Smooth muscle cell (in vitro differentiated cells): Measurements from ENCODE around the gene CDKN2AIPNL. TPM values are rescaled to one million over a fixed set of nuclear protein-coding genes. Genes with fewer than 3 reads are reported as not detected.

ENCODE experiments used
- DNase-seq: peaks from one replicate; lab custom pipeline; 2025; ENCODE audit not compliant: unreplicated experiment; lab: John Stamatoyannopoulos, UW
- H2AFZ ChIP-seq: fragments of 200-600 bp; sonication (generic); 2 replicates; pipeline ENCODE4 v1.6.0; 2016; ENCODE audit warnings: antibody characterized with exemption, low read depth, mild to moderate bottlenecking
- H3F3A ChIP-seq: fragments of 200-600 bp; sonication (generic); 2 replicates; pipeline ENCODE4 v1.6.0; 2017; ENCODE audit warnings: antibody characterized with exemption, low read depth
- H3K27ac ChIP-seq: fragments of 200-600 bp; sonication (generic); 2 replicates; pipeline ENCODE4 v1.5.1; 2016; ENCODE audit warnings: low read depth, mild to moderate bottlenecking
- H3K27me3 ChIP-seq: fragments of 200-600 bp; sonication (generic); 2 replicates; pipeline ENCODE4 v1.6.1; 2016; ENCODE audit warnings: low read depth, mild to moderate bottlenecking
- H3K36me3 ChIP-seq: fragments of 200-600 bp; sonication (generic); 2 replicates; pipeline ENCODE4 v1.5.1; 2016; ENCODE audit warnings: low read depth
- H3K4me1 ChIP-seq: fragments of 200-600 bp; sonication (generic); 2 replicates; pipeline ENCODE4 v1.5.1; 2016; ENCODE audit warnings: low read depth
- H3K4me2 ChIP-seq: fragments of 200-600 bp; sonication (generic); 2 replicates; pipeline ENCODE4 v1.6.0; 2016; ENCODE audit warnings: mild to moderate bottlenecking
- H3K4me3 ChIP-seq: fragments of 200-600 bp; sonication (generic); 2 replicates; pipeline ENCODE4 v1.5.1; 2016; ENCODE audit warnings: mild to moderate bottlenecking
- H3K79me2 ChIP-seq: fragments of 200-600 bp; sonication (generic); 2 replicates; pipeline ENCODE4 v1.6.0; 2016; ENCODE audit warnings: low read depth, mild to moderate bottlenecking
- H3K9ac ChIP-seq: fragments of 200-600 bp; sonication (generic); 2 replicates; pipeline ENCODE4 v1.6.0; 2016; ENCODE audit warnings: low read depth
- H3K9me3 ChIP-seq: fragments of 200-600 bp; sonication (generic); replicated peaks from 2 replicates; pipeline ENCODE4 v1.5.1; 2016; ENCODE audit warnings: low read depth
- H4K20me1 ChIP-seq: fragments of 200-600 bp; sonication (generic); 2 replicates; pipeline ENCODE4 v1.6.0; 2016; ENCODE audit warnings: low read depth
- CTCF ChIP-seq: fragments of 200-600 bp; sonication (generic); IDR thresholded peaks from 2 replicates; pipeline ENCODE4 v1.5.1; 2017; ENCODE audit warnings: borderline replicate concordance, mild to moderate bottlenecking, antibody characterized with exemption; ENCODE audit not compliant: insufficient read depth, poor library complexity, severe bottlenecking
- WGBS: methylation state at CpG from one replicate; pipeline ENCODE4 v1.1.7; 2016; ENCODE audit warnings: low lambda C conversion rate; 5-methylcytosine and 5-hydroxymethylcytosine counted together
- polyA plus RNA-seq: library from polyadenylated mRNA; unstranded; fragments of >200 nt; fragmentation: Nextera tagmentation; extraction: Ambion mirVana; gene quantifications from 2 replicates; pipeline ENCODE4 v1.2.1, GENCODE V29; 2016
- total RNA-seq: library from RNA; depleted of rRNA; stranded (reverse); fragments of >200 nt; gene quantifications from 2 replicates; pipeline ENCODE4 v1.2.3, GENCODE V29; 2014

The CDKN2AIPNL gene
- total and polyA plus RNA-seq, 2 experiments from 2014 or later, result 9.9 to 27.7 TPM

- Histone ChIP-seq H3K9ac (no peak overlapping the region), H3K4me1 (no peaks in the 10 kb centered on the region), H2AFZ (no peak overlapping the region), H3K4me3 (no peak overlapping the region), H3K4me2 (no peak overlapping the region), H3K27ac (no peak overlapping the region), H3K36me3 (peaks cover 27% of the 10 kb centered on the region), H3K27me3 (no peaks in the 10 kb centered on the region), H3K9me3 (no peaks in the 10 kb centered on the region), H4K20me1 (peaks cover 38% of the 10 kb centered on the region), H3K79me2 (peaks cover 4% of the 10 kb centered on the region), H3F3A (peaks cover 13% of the 10 kb centered on the region)
- DNase-seq, result no peak
- WGBS, result 88% methylated on average over 7 of the region's 7 CpGs
- TF ChIP-seq CTCF, result no peak
These were observed 16.7 kb downstream of the CDKN2AIPNL start for GRCh38 chr5:134394932-134395331.

DNA sequence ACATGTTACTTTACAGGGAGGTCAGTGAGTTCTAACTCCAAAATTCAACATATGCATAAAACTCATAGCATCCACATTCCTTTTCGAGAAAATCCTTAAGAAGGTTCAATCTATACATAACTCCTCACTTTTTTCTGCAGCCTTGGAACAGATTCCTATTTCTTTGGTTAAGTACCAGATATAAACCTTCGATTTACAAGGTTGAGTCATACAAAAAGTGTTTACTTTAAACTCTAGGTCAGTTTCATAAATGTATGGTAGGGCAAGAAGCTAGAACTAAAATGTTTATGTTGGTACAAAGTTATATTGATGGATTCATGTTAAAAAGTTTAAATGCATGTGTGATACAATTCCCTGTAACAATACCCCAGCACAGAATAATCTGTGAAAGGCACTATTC is 19.4 kb downstream of the CDKN2AIPNL start:
- TF ChIP-seq CTCF, result no peak
- DNase-seq, result no peak
- no peaks in the 10 kb centered on the region for H3K9me3 ChIP-seq
- H3K4me3 ChIP-seq, result no peak overlapping the region
- peaks cover 57% of the 10 kb centered on the region for H4K20me1 ChIP-seq
- peaks cover 4% of the 10 kb centered on the region for H3K79me2 ChIP-seq
- H3K4me1 ChIP-seq, result no peaks in the 10 kb centered on the region
- H3F3A ChIP-seq, result peaks cover 13% of the 10 kb centered on the region
- no peak overlapping the region for H3K4me2 ChIP-seq
- peaks cover 32% of the 10 kb centered on the region for H3K36me3 ChIP-seq
- no peaks in the 10 kb centered on the region for H3K27me3 ChIP-seq
- H3K27ac ChIP-seq, result no peak overlapping the region
- WGBS, result 64% methylated on average over 2 of the region's 2 CpGs
- H3K9ac ChIP-seq, result no peak overlapping the region
- no peak overlapping the region for H2AFZ ChIP-seq

GRCh38 chr5:134387443-134387842 is 24.2 kb downstream of the CDKN2AIPNL start:
- peaks cover 39% of the 10 kb centered on the region for H3K36me3 ChIP-seq

More at GRCh38 chr5:134387443-134387842, 24.2 kb downstream of the CDKN2AIPNL start:
- H4K20me1 ChIP-seq, result peaks cover 84% of the 10 kb centered on the region
- H3K4me1 ChIP-seq, result no peaks in the 10 kb centered on the region
- no peaks in the 10 kb centered on the region for H3K27me3 ChIP-seq
- WGBS, result 100% methylated on average over 1 of the region's 1 CpG
- no peak overlapping the region for H2AFZ ChIP-seq
- H3K9me3 ChIP-seq, result no peaks in the 10 kb centered on the region
- H3K9ac ChIP-seq, result no peak overlapping the region
- no peak overlapping the region for H3K4me2 ChIP-seq
- TF ChIP-seq CTCF, result no peak
- peaks cover 4% of the 10 kb centered on the region for H3F3A ChIP-seq
- H3K79me2 ChIP-seq, result peaks cover 33% of the 10 kb centered on the region
- H3K27ac ChIP-seq, result no peak overlapping the region
- H3K4me3 ChIP-seq, result no peak overlapping the region
- no peak for DNase-seq
